Esophagus muscularis mucosa (tissue), 4 donors: Measurements from ENCODE around the gene NDUFA3.

Source experiments
- CTCF ChIP-seq, 3 experiments: fragments of 200-600 bp in 2 of 3; fragments of 450-650 bp in 1 of 3; sonication (generic) in 2 of 3; IDR thresholded peaks; one replicate each; pipeline ENCODE4 v1.5.1; 2017 to 2019; ENCODE audit warnings: antibody characterized with exemption in 3 of 3, mild to moderate bottlenecking in 2 of 3, moderate library complexity in 1 of 3
- EP300 ChIP-seq: sonication (generic); formaldehyde crosslinking; IDR thresholded peaks from one replicate; pipeline ENCODE4 v1.6.1; 2017; ENCODE audit warnings: antibody characterized with exemption
- POLR2A ChIP-seq: fragments of 450-650 bp; IDR thresholded peaks from one replicate; pipeline ENCODE4 v1.6.1; 2017; ENCODE audit warnings: antibody characterized with exemption, moderate library complexity, mild to moderate bottlenecking, low read depth
- POLR2AphosphoS5 ChIP-seq, 2 donors: sonication (generic); formaldehyde crosslinking; IDR thresholded peaks; one replicate each; pipeline ENCODE4 v1.6.1; 2017; ENCODE audit warnings: antibody characterized with exemption in 2 of 2

GRCh38 chr19:54124393-54124792 lies 21.7 kb downstream of the NDUFA3 start:
- TF ChIP-seq CTCF (IDR thresholded peaks at IDR 0.05) (no peak), POLR2AphosphoS5 (IDR thresholded peaks at IDR 0.05) (no peak), POLR2A (no peak), EP300 (no peak)
